Choroid plexus epithelial cell (primary cell): ENCODE data around the gene ENTHD1.

ENCODE experiments used
- DNase-seq: peaks from one replicate; pipeline ENCODE4 v3.0.0-alpha.2; 2010; ENCODE audit warnings: low read depth
- H3K4me3 ChIP-seq: 2 replicates; pipeline ENCODE4 v1.5.1; 2011; ENCODE audit warnings: low read depth, mild to moderate bottlenecking, control low read depth, low read length, moderate library complexity
- TF ChIP-seq, protein P1 (sequence below): conservative IDR thresholded peaks from 2 replicates; pipeline ENCODE4 v1.5.1; 2011; ENCODE audit warnings: low read depth, mild to moderate bottlenecking, control low read depth, inconsistent platforms, low read length, moderate library complexity

Gene ENTHD1

DNA sequence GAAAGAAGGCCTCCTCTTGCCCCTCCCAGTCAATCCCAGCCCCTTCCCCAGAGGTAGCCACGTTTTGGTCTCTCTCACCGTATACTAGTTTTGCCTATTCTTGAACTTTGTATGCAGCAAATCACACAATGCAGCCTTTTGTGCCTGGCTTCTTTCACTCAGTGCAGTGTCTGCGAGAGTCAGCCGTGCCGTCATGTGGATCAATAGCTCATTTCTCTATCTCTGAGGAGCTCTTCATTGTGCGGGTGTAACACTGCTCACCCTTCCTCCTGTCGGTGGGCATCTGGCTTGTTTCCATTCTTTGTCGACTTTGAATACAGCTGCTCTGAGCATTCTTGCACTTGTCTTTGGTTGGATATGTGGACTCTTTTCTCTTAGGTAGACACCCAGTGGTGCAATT, 176.5 kb downstream of the ENTHD1 start:
- TF ChIP-seq, protein P1, sequence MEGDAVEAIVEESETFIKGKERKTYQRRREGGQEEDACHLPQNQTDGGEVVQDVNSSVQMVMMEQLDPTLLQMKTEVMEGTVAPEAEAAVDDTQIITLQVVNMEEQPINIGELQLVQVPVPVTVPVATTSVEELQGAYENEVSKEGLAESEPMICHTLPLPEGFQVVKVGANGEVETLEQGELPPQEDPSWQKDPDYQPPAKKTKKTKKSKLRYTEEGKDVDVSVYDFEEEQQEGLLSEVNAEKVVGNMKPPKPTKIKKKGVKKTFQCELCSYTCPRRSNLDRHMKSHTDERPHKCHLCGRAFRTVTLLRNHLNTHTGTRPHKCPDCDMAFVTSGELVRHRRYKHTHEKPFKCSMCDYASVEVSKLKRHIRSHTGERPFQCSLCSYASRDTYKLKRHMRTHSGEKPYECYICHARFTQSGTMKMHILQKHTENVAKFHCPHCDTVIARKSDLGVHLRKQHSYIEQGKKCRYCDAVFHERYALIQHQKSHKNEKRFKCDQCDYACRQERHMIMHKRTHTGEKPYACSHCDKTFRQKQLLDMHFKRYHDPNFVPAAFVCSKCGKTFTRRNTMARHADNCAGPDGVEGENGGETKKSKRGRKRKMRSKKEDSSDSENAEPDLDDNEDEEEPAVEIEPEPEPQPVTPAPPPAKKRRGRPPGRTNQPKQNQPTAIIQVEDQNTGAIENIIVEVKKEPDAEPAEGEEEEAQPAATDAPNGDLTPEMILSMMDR: no peak
- no peak overlapping the region for H3K4me3 ChIP-seq
- DNase-seq: no peak

DNA sequence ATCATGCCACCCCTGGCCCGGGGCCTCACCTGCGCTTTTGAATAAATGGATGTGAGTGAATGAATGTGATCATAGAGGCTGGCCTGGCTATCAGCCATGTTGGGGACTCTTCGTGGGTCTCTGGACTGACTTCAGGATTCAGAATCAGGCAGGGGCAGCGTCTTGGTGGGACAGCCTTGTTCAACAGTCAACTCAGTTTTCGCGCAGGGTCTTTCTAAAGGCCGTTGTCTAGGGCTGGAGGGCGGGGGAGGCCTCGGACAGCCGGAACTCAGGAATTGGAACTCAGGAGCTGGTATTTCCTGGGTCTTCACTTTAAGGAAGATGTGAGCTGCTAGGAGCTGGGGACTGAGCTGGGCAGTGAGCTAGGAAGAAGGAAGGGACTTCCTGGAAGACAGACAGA, 177.0 kb downstream of the ENTHD1 start:
- TF ChIP-seq, protein P1: no peak
- H3K4me3 ChIP-seq: no peak overlapping the region
- no peak for DNase-seq

DNA sequence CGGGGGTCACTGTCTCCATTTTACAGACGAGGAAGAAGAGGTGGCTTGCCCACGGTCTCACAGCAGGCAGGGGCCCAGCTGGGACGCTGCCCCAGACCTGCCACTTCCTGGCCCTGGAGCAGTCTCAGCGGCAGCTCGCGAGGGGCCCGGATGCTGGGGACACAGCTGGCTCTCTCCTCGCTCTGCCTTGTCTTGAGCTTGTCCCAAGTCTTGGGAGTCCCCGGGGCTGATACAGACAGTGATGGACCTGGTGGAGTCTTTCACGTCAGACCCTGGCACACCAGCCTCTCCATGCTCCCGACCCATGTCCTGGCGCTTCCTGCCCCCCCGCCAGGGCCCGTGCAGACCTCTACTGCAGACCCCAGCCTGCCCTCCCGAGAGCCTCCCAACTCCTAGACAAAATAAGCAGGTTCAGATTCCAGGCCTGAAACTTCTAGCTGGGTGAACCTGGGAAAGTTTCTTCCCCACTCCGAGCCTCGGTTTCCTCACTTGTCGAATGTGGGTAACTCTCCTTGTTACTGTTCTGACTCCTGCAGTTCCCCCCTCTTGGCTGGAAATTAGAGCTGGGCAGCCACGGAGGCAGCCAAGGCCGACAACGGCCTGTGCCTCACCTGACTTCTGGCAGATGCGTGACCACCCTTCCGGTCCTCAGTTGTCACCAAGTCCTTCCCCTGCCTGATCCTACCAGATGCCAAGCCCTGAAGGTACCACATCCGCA, 177.6 kb downstream of the ENTHD1 start:
- DNase-seq: no peak
- H3K4me3 ChIP-seq: no peak overlapping the region
- TF ChIP-seq, protein P1: no peak

DNA sequence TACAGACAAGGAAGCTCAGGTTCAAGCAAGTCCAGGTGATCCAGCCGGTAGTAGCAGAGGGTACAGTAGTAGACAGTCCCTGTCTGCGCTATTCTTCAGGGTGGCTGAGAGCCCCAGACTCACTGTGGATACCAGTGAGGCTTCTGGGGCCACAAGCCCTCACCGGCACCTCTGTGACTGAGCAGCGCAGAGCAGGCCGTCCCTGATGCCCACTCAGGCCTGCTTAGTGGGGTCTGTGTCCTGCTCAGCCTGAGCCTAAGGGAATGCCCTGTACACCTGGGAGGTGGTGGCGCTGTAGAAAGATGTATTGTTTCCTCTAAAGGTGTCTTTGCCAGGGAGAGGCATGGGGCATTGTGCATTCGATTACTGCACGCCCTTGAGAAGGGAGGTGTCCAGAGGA, 179.2 kb downstream of the ENTHD1 start:
- H3K4me3 ChIP-seq: no peak overlapping the region
- TF ChIP-seq, protein P1: no peak
- DNase-seq: no peak

DNA sequence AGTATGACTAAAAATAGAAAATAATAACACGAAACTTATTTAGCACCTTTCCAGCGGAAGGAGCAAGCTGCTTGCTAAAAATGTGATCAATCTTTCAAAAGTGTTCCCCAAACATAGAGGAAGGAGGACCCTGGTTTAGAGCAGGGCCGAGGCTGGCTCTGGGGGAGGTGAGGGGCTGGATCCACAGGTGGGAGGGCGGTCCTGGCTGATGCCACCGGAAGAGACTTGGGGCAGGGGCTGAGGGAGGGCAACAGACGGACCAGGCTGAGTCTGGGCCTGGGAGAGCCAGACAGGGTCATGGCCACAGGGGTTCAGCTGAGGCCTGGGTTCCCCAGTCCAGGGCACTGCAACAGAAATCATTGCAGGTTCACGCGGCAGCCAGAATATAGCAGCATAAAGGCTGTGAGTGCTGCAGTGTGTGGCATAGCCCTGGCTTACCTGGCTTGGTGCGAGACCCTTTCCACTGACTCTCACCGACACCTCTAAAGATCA, 179.7 kb downstream of the ENTHD1 start:
- TF ChIP-seq, protein P1: no peak
- no peak for DNase-seq
- H3K4me3 ChIP-seq: no peak overlapping the region

DNA sequence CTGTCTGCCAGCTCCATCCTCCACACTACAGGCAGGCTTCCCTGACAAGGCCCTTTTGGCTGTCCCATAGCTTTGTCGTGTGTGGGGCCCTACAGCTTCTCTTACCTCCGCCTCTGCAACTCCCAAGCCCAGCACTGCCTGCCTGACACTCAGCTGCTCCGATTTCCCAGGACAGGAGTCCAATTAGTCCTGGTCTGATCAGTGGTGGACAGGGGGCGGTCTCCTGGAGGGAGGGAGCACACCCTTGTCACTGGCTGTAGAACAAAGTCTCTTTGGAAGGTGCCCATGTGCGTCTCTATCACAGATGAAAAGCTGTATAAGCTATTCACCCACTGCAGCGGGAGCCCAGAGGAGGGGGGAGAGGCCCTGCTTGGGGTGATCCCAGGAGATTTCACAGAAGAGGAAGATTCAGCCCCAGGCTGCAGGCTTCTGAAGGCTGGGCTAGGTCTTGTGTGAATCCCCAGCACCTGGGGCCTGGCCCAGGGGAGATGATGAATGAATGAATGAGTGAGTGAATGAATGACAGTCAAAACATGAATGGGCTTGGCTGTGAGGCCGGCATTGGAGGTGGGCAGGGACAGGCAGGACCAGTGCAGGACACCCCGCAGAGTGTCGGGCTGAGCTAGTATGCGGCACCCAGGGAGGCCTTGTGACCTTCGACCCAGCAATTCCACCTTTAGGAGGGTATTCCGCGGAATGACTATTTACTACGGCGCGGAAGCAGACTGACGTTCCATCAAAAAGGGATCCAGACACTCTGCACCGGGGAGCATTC, 180.6 kb downstream of the ENTHD1 start:
- TF ChIP-seq, protein P1: no peak
- DNase-seq: no peak
- H3K4me3 ChIP-seq: no peak overlapping the region
